Activated CD8-positive, alpha-beta memory T cell treated with anti-CD3 and anti-CD28 coated beads, Interleukin-2, amount 50 U/mL, for 24 hours (primary cell): ENCODE data around the gene RAB11FIP3.

Source experiments
- DNase-seq: peaks from one replicate; pipeline ENCODE4 v3.0.0-alpha.2; 2020; ENCODE audit errors: extremely low read depth

RAB11FIP3 gene

GRCh38 chr16:518858-519257 is 93.4 kb downstream of the RAB11FIP3 start:
- no peak for DNase-seq

DNA sequence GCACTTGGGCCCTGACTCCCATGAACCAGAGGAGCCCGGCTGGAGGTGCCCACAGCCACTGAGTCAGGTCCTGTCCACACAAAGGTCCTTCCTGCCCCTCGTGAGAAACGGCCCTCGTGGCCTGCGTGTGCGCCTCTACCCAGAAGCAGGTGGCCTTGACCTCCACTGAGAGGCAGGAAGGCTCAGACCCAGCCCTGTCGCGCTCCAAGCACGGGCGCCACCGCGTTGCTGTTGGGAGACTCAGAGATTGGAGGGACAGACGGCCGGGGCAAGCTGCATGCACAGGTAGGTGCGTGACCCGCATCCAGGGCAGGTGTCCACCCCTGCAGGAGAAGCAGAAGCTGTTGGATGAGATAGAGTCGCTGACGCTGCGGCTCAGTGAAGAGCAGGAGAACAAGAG is 94.0 kb downstream of the RAB11FIP3 start:
- DNase-seq: no peak

GRCh38 chr16:519841-520687 is 94.6 kb downstream of the RAB11FIP3 start:
- DNase-seq: no peak

GRCh38 chr16:520847-521246 is 95.4 kb downstream of the RAB11FIP3 start:
- no peak for DNase-seq

- no peak for DNase-seq
Observed at GRCh38 chr16:521381-522210, 96.1 kb downstream of the RAB11FIP3 start.

DNA sequence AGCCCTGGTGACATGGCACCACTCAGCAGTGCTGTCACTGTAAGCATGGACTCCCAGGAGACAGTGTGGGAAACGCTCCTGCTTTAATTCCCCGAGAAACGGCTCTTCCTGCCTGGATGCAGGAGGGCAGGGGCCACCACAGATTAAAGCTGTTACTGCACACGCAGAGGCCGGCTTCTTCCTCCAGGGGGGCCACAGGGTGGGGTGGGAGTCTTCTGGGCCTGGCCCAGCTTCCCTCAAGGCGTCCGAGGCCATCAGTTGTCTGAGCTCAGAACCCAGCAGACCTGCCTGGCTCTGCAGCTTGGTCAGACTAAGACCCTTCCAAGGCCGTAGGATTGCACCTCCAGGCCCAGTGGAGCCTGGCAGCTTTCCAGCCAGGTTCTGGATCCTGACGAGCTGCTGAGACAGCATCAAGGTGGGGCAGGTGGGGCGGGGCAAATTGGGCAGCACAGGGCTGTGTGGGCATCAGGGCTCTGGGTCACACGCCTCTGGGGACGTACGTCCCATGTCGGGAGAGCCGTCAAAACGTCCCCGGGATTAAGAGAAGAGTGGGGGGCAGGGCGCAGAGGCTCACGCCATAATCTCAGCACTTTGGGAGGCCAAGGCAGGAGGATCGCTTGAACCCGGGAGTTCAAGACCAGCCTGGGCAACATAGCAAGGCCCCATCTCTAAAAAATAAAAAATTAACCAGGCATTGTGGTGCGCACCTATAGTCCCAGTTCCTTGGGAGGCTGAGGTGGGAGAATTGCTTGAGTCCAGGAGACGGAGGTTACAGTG is 97.1 kb downstream of the RAB11FIP3 start:
- DNase-seq: no peak

DNA sequence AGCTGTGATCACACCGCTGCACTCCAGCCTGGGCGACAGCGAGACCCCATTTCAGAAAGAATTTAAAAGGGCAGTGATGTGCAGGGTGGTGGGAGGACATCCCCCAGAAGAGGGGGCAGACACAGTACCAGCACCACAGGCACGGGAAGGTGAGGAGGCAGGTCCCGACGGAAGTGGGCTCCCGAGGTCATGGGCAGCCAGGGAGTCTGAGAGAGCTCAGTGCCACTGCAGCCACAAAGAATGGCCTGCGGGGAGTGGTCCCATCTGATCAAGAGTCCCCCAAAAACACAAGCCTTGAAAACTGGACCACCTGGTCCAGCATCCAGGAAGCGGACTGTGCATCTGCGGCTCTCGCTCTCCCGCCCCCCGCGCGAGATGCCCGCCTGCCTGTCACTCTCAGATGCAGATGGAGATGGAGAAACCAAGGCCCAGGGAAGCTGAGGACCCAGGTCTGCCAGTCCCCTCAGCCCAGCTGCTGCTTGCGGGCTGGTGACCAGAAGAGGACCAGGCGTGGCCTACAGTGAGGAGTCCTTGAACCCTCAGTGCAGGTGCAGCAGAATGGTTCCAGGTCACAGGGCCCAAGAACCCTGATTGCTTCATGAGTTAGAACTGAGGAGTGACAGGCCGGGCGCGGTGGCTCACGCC is 97.8 kb downstream of the RAB11FIP3 start:
- no peak for DNase-seq

- DNase-seq: no peak
Observed at GRCh38 chr16:524274-525040, 99.0 kb downstream of the RAB11FIP3 start.

- no peak for DNase-seq
Observed at GRCh38 chr16:525123-525519, 99.7 kb downstream of the RAB11FIP3 start.

DNA sequence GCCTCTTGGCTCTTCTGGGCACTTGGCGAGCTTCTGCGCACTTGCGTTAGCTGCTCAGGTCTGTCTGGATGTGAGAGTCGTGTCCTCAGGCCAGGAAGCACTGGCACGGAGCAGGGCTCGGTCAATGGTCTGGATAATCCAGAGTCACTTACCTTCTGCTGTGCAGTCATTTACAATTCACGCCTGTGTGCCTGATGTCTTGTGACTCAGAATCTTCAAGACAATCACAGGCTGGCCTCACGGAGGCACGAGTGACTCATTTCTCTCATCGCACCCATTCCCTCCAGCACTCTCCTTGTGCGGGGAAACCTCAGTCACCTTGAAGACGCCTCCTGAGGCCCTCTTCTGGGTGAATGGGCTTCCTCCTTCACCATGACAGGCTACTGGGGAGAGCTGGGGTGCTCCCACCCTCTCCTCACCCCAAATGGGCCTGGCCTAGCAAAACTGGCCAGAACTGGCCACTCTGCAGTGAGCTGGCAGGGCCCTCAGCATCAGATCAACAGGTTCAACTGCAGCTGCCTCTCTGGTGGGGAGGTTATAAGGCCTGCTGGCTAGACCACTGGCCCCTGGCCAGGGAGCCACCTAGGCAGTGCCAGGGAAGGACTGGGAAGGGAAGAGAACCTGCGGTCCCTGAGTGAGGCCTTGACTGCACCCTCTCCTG is 100.2 kb downstream of the RAB11FIP3 start:
- DNase-seq: peak; percentile 64

DNA sequence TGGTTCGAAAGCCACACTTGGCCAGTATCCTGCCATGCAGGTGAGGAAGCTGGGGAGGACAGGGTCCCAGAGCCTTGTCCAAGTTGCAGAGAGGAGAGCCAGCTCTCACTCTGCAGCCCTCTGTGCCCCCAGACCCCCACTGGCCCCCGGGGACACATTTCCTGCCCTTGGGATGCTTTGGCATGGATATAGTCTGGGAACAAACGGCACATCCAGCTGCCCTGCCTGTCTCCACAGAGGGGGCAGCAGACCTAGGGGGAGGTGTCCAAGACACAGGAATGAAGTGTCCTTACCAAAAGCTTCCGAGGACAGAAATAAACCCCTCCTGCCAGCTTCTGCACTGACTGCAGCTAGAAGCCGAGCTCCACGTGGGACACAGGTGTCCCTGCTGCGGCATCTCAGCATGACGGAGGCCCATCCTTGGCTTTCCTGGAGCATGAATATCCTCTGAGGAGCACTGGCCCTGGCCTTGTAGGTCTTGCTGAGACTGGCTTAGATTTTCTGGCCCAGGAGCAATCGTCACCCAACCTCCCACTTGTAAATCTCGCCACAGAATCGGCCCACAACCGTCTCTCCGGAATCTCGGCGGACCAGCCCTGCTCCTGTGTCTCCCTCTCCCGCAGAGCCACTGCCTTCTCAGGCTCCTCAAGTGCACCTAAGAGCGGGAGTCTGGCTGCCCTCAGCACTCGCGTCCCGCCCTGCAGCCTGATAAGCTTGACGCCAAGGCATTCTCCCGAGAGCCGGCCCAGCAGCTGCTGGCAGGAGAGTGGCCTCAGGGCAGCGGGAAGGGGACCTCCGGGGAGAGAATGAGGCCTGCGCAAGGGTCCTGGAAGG is 100.9 kb downstream of the RAB11FIP3 start:
- DNase-seq: no peak

DNA sequence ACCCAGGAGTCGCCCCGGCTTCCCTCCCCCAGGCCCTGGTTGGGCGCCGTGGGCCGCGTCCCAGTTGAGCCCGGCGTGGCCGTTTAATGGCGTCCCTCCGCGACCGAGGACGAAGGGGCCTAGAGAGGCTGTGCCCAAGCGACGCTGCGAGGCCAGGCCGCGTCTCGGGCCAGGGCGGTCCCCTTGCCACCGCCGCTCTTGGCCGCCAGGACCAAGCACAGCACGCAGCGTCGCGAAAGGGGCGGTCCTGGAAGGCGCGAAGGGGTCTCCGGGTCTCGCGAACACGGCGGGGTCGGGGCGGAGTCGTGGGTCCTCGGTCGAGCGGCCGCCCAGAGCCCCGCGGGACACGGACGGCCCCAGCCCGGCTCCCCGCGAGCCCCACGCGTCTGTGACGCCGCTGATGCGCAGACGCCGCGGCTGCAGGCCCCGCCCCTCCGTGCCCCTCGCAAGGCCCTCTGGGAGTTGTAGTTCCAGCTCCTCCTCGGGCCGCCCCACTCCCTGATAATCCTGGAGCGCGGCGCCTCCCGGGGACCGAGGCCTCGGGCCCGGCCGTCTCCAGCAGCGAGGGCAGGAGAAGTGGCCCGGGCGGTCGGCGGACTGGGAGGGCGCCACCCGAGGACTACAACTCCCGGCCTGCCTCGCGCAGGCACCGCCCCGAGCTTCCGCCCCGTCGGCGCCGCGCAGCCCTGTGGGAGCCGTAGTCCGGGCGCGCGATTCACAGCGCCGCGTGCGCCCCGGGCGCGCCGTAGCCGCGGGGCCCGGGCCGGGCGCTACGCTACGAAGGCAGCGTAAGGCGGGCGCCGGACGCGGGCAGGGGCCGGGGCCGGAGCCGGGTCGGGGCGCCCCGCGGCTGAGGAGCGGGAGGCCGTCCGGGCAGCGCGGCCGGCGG is 101.8 kb downstream of the RAB11FIP3 start, which contains the start of gene CAPN15:
CAPN15 (plus strand) TSS at position 698 of the 889 bp plus-strand sequence. CDS start 19,127 bp downstream, outside the sequence.
- DNase-seq: peak; percentile 60

- no peak for DNase-seq
Observed at GRCh38 chr16:528111-529011, 102.9 kb downstream of the RAB11FIP3 start.

DNA sequence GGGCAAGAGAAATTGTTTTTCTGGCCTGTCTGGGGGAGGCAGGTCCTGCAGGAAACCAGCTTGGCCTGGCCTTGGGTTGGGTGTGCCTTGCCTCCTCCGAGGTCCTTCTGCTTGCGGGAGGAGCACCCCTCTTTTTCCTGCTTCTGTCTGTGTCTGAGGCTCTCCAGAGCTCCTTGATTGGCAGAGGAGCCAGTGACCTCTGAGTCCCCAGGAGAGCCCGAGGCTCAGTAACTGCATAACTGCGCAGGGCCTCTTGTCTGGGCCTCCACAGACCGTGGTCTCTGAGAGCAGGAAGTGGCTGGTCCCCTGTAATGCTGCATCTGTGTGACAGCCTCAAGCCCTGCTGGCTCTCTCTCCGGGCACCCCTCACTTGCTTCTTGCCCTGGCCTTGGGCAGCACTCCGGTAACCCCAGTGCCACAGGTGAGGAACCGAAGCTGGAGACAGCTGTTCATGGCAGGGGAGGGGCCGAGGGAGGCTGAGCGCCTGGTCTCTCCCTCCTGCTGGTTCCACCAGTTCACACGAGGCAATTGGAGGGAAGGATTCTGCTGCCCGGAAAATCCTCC is 103.6 kb downstream of the RAB11FIP3 start:
- no peak for DNase-seq

DNA sequence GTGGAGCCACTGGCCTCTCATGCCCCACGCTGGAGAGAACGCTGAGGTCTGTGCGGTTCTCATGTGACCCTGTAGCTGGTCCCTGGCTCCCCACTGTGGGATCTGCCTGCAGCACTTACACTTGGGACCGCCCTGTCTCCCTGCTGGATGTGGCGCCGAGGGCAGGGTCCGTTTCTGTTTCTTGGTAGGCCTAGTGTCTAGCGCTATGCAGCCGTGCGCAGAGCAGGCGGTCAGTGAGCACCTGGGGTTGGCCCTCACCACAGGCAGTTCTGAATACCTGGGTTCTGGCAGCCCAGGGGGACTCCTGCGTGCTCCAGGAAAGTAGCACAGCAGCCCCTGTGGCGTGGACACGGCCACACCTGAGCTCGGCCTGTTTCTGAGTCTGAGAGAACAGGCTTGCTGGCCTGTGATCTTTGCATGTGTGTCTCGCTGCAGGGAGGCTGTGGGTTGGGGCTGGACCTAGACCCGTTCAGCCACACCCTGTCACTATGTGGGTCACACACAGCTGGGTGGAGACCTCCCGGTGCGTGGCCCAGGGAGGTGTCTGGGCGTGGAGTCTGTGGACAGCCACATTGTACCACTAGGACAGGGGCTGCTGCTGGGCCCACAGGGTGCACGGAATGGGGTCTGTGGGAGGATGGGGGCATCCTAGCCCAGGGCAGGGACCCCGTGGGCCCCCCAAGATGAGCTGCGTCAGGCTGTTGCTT is 104.8 kb downstream of the RAB11FIP3 start:
- DNase-seq: no peak

- DNase-seq: no peak
Observed at GRCh38 chr16:531494-532125, 106.2 kb downstream of the RAB11FIP3 start.
